Measurements from ENCODE around the gene SLC1A4. TPM values are rescaled to one million over a fixed set of nuclear protein-coding genes. Genes with fewer than 3 reads are reported as not detected.
"Not testable (repeated sequence)": the region's sequence is repeated elsewhere in the genome, so short reads cannot be mapped to it uniquely, and the experiment has no call there.

SLC1A4 gene
- total RNA-seq, 1 experiment from 2014 or later: 704 TPM

- in situ Hi-C loops (cut with HindIII; ENCODE audit: low pct_unique_long_range_greater_than_20kb, low sequenced_read_pairs): no loop called here
- no peak for DNase-seq (ENCODE audit: low read depth, low spot score)
Observed at GRCh38 chr2:64957109-64957903, 31.9 kb upstream of the SLC1A4 start.

- in situ Hi-C loops (cut with HindIII; ENCODE audit: low pct_unique_long_range_greater_than_20kb, low sequenced_read_pairs): no loop called here
- no peak for DNase-seq (ENCODE audit: low read depth, low spot score)
Observed at GRCh38 chr2:64958556-64958955, 30.6 kb upstream of the SLC1A4 start.

- no peak for DNase-seq (ENCODE audit: low read depth, low spot score)
- in situ Hi-C loops (cut with HindIII; ENCODE audit: low pct_unique_long_range_greater_than_20kb, low sequenced_read_pairs): no loop called here
Observed at GRCh38 chr2:64960819-64961218, 28.4 kb upstream of the SLC1A4 start.

- DNase-seq (ENCODE audit: low read depth, low spot score); in situ Hi-C loops (cut with HindIII; ENCODE audit: low pct_unique_long_range_greater_than_20kb, low sequenced_read_pairs): not testable (repeated sequence)
Observed at GRCh38 chr2:64963138-64963537, 26.1 kb upstream of the SLC1A4 start.

- DNase-seq (ENCODE audit: low read depth, low spot score): no peak
- in situ Hi-C loops (cut with HindIII; ENCODE audit: low pct_unique_long_range_greater_than_20kb, low sequenced_read_pairs): no loop called here
Observed at GRCh38 chr2:64963719-64964118, 25.5 kb upstream of the SLC1A4 start.

DNA sequence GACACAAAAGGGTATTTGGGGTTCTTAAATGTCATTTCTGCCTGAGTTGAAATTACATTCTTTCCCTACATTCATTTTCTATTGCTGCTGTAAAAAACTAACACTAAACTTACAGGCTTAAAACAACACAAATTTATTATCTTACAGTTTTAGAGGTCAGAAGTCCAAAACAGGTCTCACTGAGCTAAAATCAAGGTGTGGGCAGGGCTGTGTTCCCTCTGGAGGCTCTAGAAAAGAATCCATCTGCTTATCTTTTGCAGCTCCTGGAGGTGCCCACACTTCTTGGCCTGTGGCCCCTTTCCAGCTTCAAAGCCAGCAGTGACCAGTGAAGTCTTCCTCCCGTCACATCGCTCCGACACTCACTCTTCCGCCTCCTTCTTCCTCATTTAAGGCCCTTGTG lies 23.2 kb upstream of the SLC1A4 start:
- DNase-seq (ENCODE audit: low read depth, low spot score): no peak
- in situ Hi-C loops (cut with HindIII; ENCODE audit: low pct_unique_long_range_greater_than_20kb, low sequenced_read_pairs): no loop called here

DNA sequence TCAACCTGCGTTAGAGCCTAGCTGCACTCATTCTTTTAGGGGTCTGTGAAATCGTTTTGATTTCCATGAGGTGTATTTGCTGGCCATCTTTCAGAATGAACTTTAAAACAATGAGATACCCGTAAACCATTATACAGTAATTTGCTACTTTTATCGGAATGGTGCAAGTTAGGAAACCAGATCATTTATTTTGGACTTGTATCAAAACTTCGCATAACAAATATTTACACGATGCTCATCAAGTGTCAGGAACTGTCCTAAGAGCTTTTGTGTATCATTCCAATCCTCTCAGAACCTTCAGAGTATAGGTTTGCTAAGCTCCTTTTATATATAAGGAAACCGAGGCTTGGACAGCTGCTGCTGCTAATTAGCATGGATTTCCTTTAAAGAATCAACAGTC lies 22.4 kb upstream of the SLC1A4 start:
- DNase-seq (ENCODE audit: low read depth, low spot score): no peak
- in situ Hi-C loops (cut with HindIII; ENCODE audit: low pct_unique_long_range_greater_than_20kb, low sequenced_read_pairs): no loop called here

GRCh38 chr2:64967601-64968000 lies 21.6 kb upstream of the SLC1A4 start:
- no peak for DNase-seq (ENCODE audit: low read depth, low spot score)
- in situ Hi-C loops (cut with HindIII; ENCODE audit: low pct_unique_long_range_greater_than_20kb, low sequenced_read_pairs): no loop called here

- DNase-seq (ENCODE audit: low read depth, low spot score); in situ Hi-C loops (cut with HindIII; ENCODE audit: low pct_unique_long_range_greater_than_20kb, low sequenced_read_pairs): not testable (repeated sequence)
Observed at GRCh38 chr2:64969086-64969485, 20.1 kb upstream of the SLC1A4 start.

GRCh38 chr2:64970495-64970894 lies 18.7 kb upstream of the SLC1A4 start:
- no peak for DNase-seq (ENCODE audit: low read depth, low spot score)
- in situ Hi-C loops (cut with HindIII; ENCODE audit: low pct_unique_long_range_greater_than_20kb, low sequenced_read_pairs): no loop called here

- in situ Hi-C loops (cut with HindIII; ENCODE audit: low pct_unique_long_range_greater_than_20kb, low sequenced_read_pairs): no loop called here
- DNase-seq (ENCODE audit: low read depth, low spot score): no peak
Observed at GRCh38 chr2:64972426-64972825, 16.8 kb upstream of the SLC1A4 start.

DNA sequence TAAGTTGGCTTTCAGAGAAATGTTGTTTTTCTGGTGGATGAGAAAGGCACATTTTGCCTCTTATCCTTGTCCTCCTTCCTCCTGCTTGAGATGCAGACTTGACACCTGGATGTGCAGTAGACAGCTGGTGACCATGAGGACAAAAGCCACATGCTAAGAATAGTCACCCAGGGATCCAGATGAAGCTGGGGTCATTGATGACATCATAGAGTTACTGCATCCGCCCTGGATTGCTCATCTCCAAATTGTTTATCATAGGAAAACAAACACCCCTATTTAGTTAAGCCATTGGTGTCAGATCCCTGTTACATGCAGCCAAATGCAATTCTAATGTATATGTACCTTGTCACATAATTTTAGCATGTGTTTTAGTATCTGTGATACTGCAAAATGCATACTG lies 16.3 kb upstream of the SLC1A4 start:
- in situ Hi-C loops (cut with HindIII; ENCODE audit: low pct_unique_long_range_greater_than_20kb, low sequenced_read_pairs): no loop called here
- no peak for DNase-seq (ENCODE audit: low read depth, low spot score)

- DNase-seq (ENCODE audit: low read depth, low spot score): peak; percentile 88
- in situ Hi-C loops (cut with HindIII; ENCODE audit: low pct_unique_long_range_greater_than_20kb, low sequenced_read_pairs): no loop called here
Observed at GRCh38 chr2:64975232-64975821, 13.9 kb upstream of the SLC1A4 start.

DNA sequence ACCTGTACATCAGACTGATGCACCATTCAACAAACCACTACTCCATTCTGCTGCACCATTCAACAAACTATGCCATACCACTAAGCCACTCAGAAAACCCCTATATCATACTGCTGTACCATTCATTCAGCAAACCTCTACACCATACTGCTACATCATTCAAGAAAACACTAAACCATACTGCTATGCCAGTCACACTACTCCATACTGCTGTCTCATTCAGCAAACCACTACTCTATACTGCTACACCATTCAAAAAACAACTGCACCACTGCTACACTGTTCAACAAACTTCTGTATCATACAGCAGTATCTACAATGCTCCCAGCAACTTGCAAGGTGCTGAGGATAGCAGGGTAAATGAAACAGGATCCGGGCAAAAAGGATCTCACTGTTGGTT lies 12.9 kb upstream of the SLC1A4 start:
- DNase-seq (ENCODE audit: low read depth, low spot score): no peak
- in situ Hi-C loops (cut with HindIII; ENCODE audit: low pct_unique_long_range_greater_than_20kb, low sequenced_read_pairs): no loop called here

- in situ Hi-C loops (cut with HindIII; ENCODE audit: low pct_unique_long_range_greater_than_20kb, low sequenced_read_pairs): no loop called here
- DNase-seq (ENCODE audit: low read depth, low spot score): peak; percentile 85
Observed at GRCh38 chr2:64978514-64979268, 10.5 kb upstream of the SLC1A4 start.

- DNase-seq (ENCODE audit: low read depth, low spot score): peak; percentile 80
- in situ Hi-C loops (cut with HindIII; ENCODE audit: low pct_unique_long_range_greater_than_20kb, low sequenced_read_pairs): no loop called here
Observed at GRCh38 chr2:64979744-64980143, 9.5 kb upstream of the SLC1A4 start.

- in situ Hi-C loops (cut with HindIII; ENCODE audit: low pct_unique_long_range_greater_than_20kb, low sequenced_read_pairs): no loop called here
- DNase-seq (ENCODE audit: low read depth, low spot score): no peak
Observed at GRCh38 chr2:64980183-64980582, 9.0 kb upstream of the SLC1A4 start.

- no peak for DNase-seq (ENCODE audit: low read depth, low spot score)
- in situ Hi-C loops (cut with HindIII; ENCODE audit: low pct_unique_long_range_greater_than_20kb, low sequenced_read_pairs): no loop called here
Observed at GRCh38 chr2:64982311-64982857, 6.8 kb upstream of the SLC1A4 start.
